RWPE1 (cell line): ENCODE data around the gene LRRC8A.

Source experiments
- CTCF ChIA-PET: fragments of 350-600 bp; sonication (Branson Sonifier 250); formaldehyde crosslinking; extraction: SDS; loops from one replicate; lab custom pipeline; 2021; lab: Yijun Ruan, JAX
- POLR2A ChIA-PET: fragments of 400-600 bp; formaldehyde crosslinking; extraction: SDS; loops from one replicate; lab custom pipeline; 2020; ENCODE audit warnings: antibody characterized with exemption; ENCODE audit not compliant: low non-redundant PET; lab: Yijun Ruan, JAX
- DNase-seq: peaks from one replicate; pipeline ENCODE4 v3.0.0; 2012; ENCODE audit warnings: low spot score
- H3K27ac ChIP-seq: fragments of 450-650 bp; 2 replicates; pipeline ENCODE4 v1.5.1; 2017
- CTCF ChIP-seq: fragments of 450-650 bp; conservative IDR thresholded peaks from 2 replicates; pipeline ENCODE4 v1.5.1; 2017; ENCODE audit warnings: low read depth, mild to moderate bottlenecking

LRRC8A gene

GRCh38 chr9:128903871-128904620 lies 22.1 kb downstream of the LRRC8A start:
- no peak for TF ChIP-seq CTCF
- DNase-seq: no peak
- CTCF ChIA-PET: interaction anchor here (0.7 to 1.0 kb wide), 2 partner anchors 14 to 72 kb away, joined by 3 to 4 read pairs; no protein-coding TSS in a partner anchor
- peak overlapping the region; percentile 99 for H3K27ac ChIP-seq
- POLR2A ChIA-PET: no interaction called here

- POLR2A ChIA-PET: interaction anchor here (0.9 kb wide), 1 partner anchor 17 kb away, joined by 23 read pairs; no protein-coding TSS in a partner anchor
Measured at GRCh38 chr9:128905964-128906363, 24.0 kb downstream of the LRRC8A start.

GRCh38 chr9:128906741-128907140 lies 24.8 kb downstream of the LRRC8A start:
- peak overlapping the region; percentile 99 for H3K27ac ChIP-seq
- no peak for TF ChIP-seq CTCF
- ChIA-PET CTCF (interaction anchor here (0.6 kb wide), 1 partner anchor 225 kb away, joined by 3 read pairs; no protein-coding TSS in a partner anchor), POLR2A (no interaction called here)
- DNase-seq: no peak

More at GRCh38 chr9:128905964-128906363, 24.0 kb downstream of the LRRC8A start:
- TF ChIP-seq CTCF: no peak
- no peak for DNase-seq
- CTCF ChIA-PET: interaction anchor here (0.6 kb wide), 1 partner anchor 12 kb away, joined by 5 read pairs; no protein-coding TSS in a partner anchor
- H3K27ac ChIP-seq: peak overlapping the region; percentile 99

- ChIA-PET CTCF (no interaction called here), POLR2A (interaction anchor here (0.6 kb wide), 1 partner anchor 117 kb away, joined by 5 read pairs; no protein-coding TSS in a partner anchor)
- no peak for DNase-seq
- no peak for TF ChIP-seq CTCF
- H3K27ac ChIP-seq: peak overlapping the region; percentile 99
Measured at GRCh38 chr9:128908372-128908771, 26.4 kb downstream of the LRRC8A start.

GRCh38 chr9:128909859-128910258 lies 27.9 kb downstream of the LRRC8A start:
- peak overlapping the region; percentile 99 for H3K27ac ChIP-seq
- ChIA-PET CTCF (no interaction called here), POLR2A (no interaction called here)
- no peak for DNase-seq
- no peak for TF ChIP-seq CTCF

- no peak for DNase-seq
- no peak for TF ChIP-seq CTCF
- ChIA-PET POLR2A (no interaction called here), CTCF (interaction anchor here (0.6 to 0.7 kb wide), 2 partner anchors 15 to 55 kb away, joined by 3 read pairs; no protein-coding TSS in a partner anchor)
- H3K27ac ChIP-seq: peak overlapping the region; percentile 99
Measured at GRCh38 chr9:128910906-128911305, 29.0 kb downstream of the LRRC8A start.
